Metanephros (tissue), 1 donor: Measurements from ENCODE around the gene EFEMP1. TPM values are rescaled to one million over a fixed set of nuclear protein-coding genes. Genes with fewer than 3 reads are reported as not detected.

Experiments used
- total RNA-seq: library from RNA; depleted of rRNA; stranded (reverse); fragments of >200 nt; gene quantifications from one replicate; pipeline ENCODE4 v1.2.3, GENCODE V29; 2014

The EFEMP1 gene
- 75.9 TPM for total RNA-seq

GRCh38 chr2:55923091-55923981 is at the start of gene EFEMP1:
TSS of gene EFEMP1 (minus strand) at chr2:55923782. CDS start at chr2:55922440, 1,342 bp downstream.

Other genes with a start within 250 kb of the EFEMP1 start
- gene PNPT1, start 229.9 kb downstream of the EFEMP1 start, total RNA-seq = 23.5 TPM